NB4 (cell line): ENCODE measurements around the gene PDGFB.

Experiments used
- DNase-seq: peaks from one replicate; pipeline ENCODE4 v3.0.0; 2010; ENCODE audit warnings: low read depth
- H3K4me3 ChIP-seq: one replicate; pipeline ENCODE4 v1.5.1; 2011; ENCODE audit warnings: mild to moderate bottlenecking, low read depth, low read length, moderate library complexity
- MYC ChIP-seq: IDR thresholded peaks from 2 replicates; pipeline ENCODE4 v1.6.1; 2011; ENCODE audit warnings: low read depth, low read length
- POLR2A ChIP-seq: IDR thresholded peaks from 2 replicates; pipeline ENCODE4 v1.6.1; 2011; ENCODE audit warnings: mild to moderate bottlenecking; ENCODE audit not compliant: insufficient read length; ENCODE audit errors: extremely low read depth
- TF ChIP-seq, protein P1 (sequence below): IDR thresholded peaks from one replicate; pipeline ENCODE4 v1.5.1; 2012; ENCODE audit warnings: low read depth, low read length
- TF ChIP-seq, protein P2 (sequence below): IDR thresholded peaks from 2 replicates; pipeline ENCODE4 v1.6.1; 2011; ENCODE audit warnings: low read depth, low read length

Gene PDGFB

DNA sequence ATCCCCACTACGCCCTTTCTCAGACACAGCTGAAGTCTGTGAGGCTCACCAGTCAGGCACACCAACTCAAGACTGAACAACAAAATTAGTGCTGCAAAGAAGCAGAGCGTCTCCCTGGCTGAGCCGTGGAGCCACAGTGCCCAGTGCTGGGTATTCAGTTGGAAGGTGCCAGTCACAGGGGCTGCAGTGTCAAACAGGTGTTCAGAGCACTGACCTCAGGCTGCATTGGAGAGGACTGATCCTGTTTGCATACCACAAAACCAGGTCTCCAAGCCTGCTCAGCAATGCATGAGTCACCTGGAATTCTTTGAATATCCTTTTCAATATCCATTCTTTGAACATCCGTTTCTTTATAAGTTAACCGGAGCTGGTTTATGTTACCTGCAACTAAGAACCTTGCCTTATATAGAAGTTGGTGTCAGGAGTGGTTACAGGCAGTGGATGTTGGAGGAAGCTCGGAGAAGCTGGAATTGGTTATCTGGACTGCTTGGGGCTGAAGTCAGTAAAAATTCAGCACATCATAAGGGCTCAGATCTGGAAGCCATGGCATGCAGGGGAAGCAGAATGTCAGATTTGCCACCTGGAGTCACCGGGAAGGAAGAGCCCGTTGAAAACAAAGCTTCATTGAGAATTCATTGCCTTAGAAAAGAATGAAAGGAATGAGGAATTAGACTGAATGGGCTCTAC, 30.3 kb downstream of the PDGFB start:
- H3K4me3 ChIP-seq: no peak overlapping the region
- DNase-seq: no peak

DNA sequence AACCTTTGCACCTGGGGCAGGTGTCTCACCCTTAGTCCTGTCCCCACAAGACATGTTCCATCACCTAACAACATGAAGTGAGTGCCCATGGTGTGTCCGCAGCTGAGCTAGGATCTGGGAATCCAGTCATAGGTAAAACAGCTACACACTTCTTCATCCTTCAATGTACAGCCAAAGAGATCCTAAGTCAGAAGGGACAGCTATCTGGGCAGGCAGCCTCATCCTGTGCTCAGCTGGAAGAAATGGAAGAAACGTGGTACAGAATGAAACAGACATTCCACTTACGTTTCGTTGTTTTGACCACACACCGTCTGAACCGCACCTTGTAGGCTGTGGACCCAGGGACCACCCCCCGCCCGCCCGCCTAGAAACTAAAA, 30.8 kb downstream of the PDGFB start:
- no peak overlapping the region for H3K4me3 ChIP-seq
- DNase-seq: no peak
- no peak for TF ChIP-seq MYC
- TF ChIP-seq, protein P1, sequence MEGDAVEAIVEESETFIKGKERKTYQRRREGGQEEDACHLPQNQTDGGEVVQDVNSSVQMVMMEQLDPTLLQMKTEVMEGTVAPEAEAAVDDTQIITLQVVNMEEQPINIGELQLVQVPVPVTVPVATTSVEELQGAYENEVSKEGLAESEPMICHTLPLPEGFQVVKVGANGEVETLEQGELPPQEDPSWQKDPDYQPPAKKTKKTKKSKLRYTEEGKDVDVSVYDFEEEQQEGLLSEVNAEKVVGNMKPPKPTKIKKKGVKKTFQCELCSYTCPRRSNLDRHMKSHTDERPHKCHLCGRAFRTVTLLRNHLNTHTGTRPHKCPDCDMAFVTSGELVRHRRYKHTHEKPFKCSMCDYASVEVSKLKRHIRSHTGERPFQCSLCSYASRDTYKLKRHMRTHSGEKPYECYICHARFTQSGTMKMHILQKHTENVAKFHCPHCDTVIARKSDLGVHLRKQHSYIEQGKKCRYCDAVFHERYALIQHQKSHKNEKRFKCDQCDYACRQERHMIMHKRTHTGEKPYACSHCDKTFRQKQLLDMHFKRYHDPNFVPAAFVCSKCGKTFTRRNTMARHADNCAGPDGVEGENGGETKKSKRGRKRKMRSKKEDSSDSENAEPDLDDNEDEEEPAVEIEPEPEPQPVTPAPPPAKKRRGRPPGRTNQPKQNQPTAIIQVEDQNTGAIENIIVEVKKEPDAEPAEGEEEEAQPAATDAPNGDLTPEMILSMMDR: no peak
- TF ChIP-seq, protein P2, sequence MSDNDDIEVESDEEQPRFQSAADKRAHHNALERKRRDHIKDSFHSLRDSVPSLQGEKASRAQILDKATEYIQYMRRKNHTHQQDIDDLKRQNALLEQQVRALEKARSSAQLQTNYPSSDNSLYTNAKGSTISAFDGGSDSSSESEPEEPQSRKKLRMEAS: no peak
- no peak for TF ChIP-seq POLR2A

More for the DNA sequence above, 30.3 kb downstream of the PDGFB start:
- no peak for TF ChIP-seq MYC
- no peak for TF ChIP-seq POLR2A
- TF ChIP-seq, protein P2: no peak
- TF ChIP-seq, protein P1: no peak

DNA sequence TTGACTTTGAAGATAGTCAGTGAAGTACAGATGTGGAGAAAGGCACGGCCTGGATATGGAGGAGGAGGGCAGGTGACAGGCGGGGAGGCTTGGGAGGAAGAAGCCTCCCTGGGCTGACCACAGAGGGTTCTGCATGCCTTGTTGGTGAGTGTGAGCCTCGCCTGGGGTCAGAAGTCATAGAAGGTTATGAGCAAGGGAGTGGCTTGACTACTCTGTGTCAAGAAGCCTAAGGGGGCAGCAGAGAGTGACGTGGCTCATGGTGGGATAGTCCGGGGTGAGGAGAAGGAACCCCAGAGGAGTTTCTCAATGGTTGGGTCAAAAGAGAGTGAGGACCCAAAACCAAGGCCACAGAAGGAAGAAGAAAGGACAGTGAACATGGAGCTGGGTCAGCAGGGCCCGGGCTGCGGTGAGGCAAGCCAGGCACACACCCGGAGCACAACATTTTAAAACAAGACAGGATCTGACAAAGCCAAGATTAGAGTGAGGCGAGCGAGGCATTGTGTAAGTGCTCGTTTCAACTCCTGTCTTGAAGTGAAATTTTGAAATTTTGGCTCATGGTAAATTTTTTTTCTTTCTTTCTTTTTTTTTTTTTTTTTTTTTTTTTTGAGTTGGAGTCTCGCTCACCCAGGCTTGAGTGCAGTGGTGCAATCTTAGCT, 31.9 kb downstream of the PDGFB start:
- TF ChIP-seq, protein P1: peak; percentile 9
- no peak for TF ChIP-seq MYC
- DNase-seq: peak; percentile 44
- H3K4me3 ChIP-seq: no peak overlapping the region

DNA sequence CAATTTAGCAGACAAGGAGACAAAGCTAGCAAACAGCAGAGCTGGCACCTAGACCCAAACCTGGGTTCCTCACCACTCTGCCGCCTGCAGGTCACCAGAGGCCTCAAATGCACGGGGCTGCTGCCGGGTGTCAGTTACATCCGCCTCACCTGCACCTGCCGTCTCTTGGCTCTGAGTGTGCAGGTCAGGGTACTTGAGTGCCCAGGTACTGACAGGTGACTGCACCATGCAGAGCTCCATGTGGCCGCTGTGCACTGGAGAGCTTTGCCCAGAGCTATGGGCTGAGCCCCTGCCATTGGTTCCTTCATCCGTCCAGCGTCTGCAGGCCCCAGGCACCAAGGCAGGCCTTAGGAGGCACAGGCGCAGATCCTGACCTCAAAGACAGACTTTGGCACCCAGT, 35.0 kb downstream of the PDGFB start:
- TF ChIP-seq POLR2A (no peak), MYC (no peak)
- TF ChIP-seq, protein P1: no peak
- TF ChIP-seq, protein P2: no peak
- H3K4me3 ChIP-seq: no peak overlapping the region
- no peak for DNase-seq

DNA sequence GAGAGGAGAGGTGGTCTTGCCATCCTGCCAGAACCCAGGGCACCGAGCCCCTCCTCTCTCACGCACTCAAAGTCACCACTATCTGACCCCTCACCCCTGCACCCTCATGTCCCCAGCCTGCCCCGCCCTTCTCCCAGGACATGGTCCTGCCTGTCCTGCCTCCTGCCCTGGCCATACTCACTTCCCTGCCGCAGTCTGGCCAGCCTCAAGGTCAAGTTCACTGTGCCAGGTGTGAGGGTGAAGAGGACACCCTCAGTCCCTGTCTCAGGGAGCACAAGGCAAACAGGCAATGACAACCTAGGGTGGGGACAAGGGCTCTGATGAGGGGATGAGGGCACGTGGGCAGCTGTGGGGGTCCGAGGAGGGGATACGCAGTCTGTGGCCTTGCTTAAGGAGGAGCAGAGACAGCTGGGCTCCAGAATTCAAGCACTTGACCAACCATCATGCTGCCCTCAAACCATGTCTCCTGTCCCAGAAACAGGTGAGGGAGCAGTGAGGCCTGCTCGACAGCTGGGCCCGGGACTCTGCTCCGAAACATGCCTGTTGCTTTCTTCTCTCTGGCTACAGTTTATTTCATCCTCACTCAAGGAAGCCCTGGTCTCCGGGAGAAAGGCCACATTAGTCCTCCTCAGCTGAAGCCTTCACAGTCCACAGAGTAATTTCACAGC, 36.6 kb downstream of the PDGFB start:
- no peak for DNase-seq
- TF ChIP-seq MYC (no peak), POLR2A (no peak)
- TF ChIP-seq, protein P1: no peak
- TF ChIP-seq, protein P2: no peak
- H3K4me3 ChIP-seq: no peak overlapping the region
